Measurements from ENCODE around the gene CETN2.

Gene CETN2

GRCh38 chrX:152869972-152870371 lies 39.4 kb upstream of the CETN2 start:
- no peak for DNase-seq (ENCODE audit: low spot score)
- TF ChIP-seq CTCF (IDR thresholded peaks at IDR 0.05; ENCODE audit: extremely low read depth, missing control alignments), result no peak

DNA sequence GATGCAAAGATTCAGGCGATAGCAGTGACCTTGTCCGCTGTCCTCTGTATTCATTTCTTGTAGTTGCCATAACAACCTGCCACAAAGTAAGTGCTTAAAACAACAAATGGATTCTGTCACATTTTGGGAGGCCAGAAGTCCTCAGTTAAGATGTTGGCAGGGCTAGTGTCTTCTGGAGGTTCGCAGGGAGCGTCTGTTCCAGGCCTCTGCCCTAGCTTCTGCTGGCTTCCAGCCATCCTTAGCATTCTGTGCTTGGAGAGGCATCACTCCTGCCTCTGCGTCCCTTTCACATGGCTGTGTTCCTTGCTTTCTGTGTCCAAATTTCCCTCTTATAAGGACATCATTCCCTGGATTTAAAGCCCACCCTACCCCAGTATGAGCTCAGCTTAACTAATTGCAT lies 35.8 kb upstream of the CETN2 start:
- no peak for TF ChIP-seq CTCF (IDR thresholded peaks at IDR 0.05; ENCODE audit: extremely low read depth, missing control alignments)
- DNase-seq (ENCODE audit: low spot score), result no peak

DNA sequence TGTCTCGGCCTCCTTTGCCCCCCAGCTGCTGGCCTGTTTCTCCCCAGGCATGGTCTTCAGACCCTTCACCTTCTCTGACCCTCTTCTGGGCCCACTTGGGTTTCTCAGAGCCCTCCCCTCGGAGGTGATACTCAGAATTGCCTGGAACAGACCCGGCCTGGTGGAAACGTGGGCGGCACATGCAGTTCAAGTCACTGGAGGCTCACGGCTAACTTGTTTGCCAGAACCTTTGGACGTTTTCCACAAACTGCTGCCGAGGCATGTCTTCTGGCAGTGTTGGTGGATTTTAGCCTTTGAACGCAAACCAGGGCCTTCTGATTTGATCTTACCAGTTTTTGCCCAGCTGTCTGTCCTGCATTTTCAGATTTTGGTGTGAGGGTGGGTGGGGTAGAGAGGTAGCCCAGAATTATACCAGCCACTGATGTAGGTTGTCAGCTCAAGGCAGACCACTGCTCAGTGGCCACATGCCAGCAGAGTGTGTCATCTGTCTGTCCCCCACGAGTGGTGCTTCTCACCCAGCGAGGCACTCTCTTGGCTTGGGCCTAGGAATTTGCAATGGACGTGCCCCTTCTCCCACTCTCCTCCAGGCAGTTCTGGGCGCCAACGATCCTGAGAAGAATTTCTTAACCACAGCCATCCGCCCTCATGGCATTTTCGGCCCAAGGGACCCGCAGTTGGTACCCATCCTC lies 34.8 kb upstream of the CETN2 start:
- no peak for TF ChIP-seq CTCF (IDR thresholded peaks at IDR 0.05; ENCODE audit: extremely low read depth, missing control alignments)
- DNase-seq (ENCODE audit: low spot score), result no peak

DNA sequence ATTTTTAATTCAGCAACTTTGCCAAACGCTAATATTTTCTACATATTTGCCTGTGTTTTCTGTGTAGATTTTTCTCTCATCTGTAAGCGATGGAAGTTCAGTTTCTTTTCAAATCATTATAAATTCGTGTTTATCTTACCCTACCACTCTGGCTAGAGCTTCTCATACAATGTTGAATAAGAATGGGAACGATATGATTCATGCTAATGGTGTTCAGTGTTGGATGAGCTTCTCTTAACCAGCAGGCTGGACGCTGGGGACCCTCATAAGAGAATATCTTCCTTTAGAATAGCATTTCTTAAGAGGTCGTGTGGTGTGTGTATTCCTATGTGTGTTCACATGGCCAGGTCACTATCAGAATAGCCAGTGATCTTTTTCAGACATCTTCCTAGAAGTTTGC lies 31.3 kb upstream of the CETN2 start:
- no peak for DNase-seq (ENCODE audit: low spot score)
- no peak for TF ChIP-seq CTCF (IDR thresholded peaks at IDR 0.05; ENCODE audit: extremely low read depth, missing control alignments)

- DNase-seq (ENCODE audit: low spot score), result no peak
- no peak for TF ChIP-seq CTCF (IDR thresholded peaks at IDR 0.05; ENCODE audit: extremely low read depth, missing control alignments)
Measured at GRCh38 chrX:152861116-152861515, 30.6 kb upstream of the CETN2 start.

DNA sequence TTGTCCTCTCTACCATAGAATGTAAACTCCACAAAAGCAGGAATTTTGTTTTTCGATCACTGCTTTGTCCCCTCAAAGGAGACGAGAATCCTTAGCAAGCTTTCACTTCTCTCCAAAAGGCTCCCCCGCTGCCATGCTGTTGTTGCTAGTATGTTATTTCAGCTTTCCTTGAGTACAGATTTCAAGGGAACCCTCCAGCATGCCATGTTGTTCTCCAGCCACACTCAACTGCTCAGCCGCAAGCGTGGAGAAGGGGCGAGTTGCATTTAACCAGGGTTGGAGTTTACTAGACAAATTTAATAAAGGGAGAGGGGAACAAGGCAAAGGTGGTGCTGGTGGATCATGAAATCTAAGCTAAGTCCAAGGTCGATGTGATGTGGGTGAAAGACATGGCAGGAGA lies 23.4 kb upstream of the CETN2 start:
- TF ChIP-seq CTCF (IDR thresholded peaks at IDR 0.05; ENCODE audit: extremely low read depth, missing control alignments), result no peak
- no peak for DNase-seq (ENCODE audit: low spot score)

GRCh38 chrX:152850465-152850864 lies 19.9 kb upstream of the CETN2 start:
- no peak for DNase-seq (ENCODE audit: low spot score)
- no peak for TF ChIP-seq CTCF (IDR thresholded peaks at IDR 0.05; ENCODE audit: extremely low read depth, missing control alignments)
